Urothelium cell line (cell line): ENCODE results near the gene ZNF862.
"Not testable (repeated sequence)": the region's sequence is repeated elsewhere in the genome, so short reads cannot be mapped to it uniquely, and the experiment has no call there.

ENCODE experiments used
- DNase-seq: peaks from one replicate; pipeline ENCODE4 v3.0.0; 2011; ENCODE audit warnings: low spot score, mixed read lengths
- FAIRE-seq: peaks from 2 replicates; lab custom pipeline; 2011; peaks lifted over from hg19 to GRCh38; lab: Jason Lieb, UNC

Gene ZNF862

DNA sequence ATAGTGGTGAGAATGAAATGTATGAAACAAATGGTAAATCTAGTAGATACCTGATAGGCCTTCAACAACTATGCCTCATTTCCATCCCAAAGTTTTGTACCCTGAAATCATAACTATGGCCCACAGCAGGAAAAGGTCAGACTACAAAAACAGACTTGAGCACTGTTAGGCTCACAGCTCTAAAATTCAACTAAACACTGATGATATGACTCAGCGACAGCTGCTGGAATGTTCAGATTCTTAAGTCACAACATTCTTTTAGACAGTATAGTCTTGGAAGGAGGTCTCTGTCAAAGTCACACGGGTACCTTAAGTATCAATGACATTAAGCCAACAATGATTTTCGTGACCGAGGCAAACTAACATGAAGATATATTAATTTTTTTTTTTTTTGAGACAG is 74.0 kb downstream of the ZNF862 start:
- FAIRE-seq = not testable (repeated sequence)

More for the DNA sequence above, 74.0 kb downstream of the ZNF862 start:
- not testable (repeated sequence) for DNase-seq
